GM19025 (cell line): ENCODE results near the gene SAMD4A.
"Not testable (repeated sequence)": the region's sequence is repeated elsewhere in the genome, so short reads cannot be mapped to it uniquely, and the experiment has no call there.

Experiments used
- ATAC-seq: cut with Tn5 transposase; IDR thresholded peaks from one replicate; pipeline ENCODE4 v1.9.1; 2021; ENCODE audit warnings: mild to moderate bottlenecking, low read depth, moderate library complexity; ENCODE audit not compliant: unreplicated experiment

SAMD4A gene

GRCh38 chr14:54789781-54790480 is 223.0 kb downstream of the SAMD4A start:
- no peak for ATAC-seq

DNA sequence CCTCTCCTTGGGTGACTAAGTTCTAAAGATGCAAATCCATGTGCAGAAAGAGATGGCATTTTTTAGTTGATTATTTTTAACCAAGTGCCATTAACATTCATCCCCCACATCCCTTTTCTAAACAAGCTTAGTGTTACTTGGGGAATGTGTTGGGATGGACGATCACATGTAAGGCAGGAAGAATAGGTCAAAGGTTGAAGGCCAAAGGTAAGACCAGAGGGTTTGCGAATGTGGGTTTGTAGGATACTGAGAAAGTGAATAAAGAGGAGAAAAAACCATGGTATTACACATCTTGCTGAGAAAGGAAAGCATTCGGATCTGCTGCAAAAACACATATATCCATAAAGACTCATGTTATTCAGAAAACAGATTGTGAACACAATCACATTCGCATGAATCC is 224.1 kb downstream of the SAMD4A start:
- no peak for ATAC-seq

DNA sequence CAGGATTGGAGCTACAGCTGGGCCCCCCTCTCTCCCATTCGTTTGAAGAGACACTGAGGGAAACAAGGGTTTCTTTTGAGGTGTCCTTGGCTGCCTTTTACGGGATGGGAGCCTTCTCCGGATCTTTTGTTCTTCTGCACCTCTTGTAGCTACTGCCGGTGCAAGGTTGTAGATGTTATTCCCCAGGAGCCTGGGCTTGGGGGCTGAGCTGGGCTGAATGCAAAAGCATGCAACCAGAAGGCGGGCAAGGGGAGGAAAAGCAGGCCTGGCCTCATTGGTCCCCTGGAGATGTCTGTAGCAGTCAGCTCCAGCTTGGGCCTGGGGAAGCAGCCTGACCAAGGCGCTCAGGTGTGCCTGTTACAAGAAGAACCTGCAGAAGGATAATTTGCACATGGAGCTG is 225.4 kb downstream of the SAMD4A start:
- no peak for ATAC-seq

DNA sequence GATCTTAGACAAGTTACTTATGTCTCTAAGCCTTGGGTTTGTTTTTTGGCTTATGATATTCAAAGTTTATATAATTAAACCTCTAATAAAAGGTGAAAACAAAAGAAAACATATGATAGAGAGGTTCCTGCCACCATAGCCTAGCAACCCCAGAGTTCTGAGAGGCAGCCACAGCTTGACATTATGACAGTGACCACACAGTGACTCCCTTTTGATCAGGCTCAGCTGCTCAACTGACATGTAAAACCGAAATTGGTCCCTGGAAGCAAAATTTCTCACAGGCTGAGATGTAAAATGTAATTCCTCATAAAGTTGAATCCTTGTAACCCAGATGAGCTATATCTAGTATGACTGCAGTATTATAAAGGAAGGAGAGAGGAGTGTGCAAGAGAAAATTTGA is 227.2 kb downstream of the SAMD4A start:
- ATAC-seq: no peak

DNA sequence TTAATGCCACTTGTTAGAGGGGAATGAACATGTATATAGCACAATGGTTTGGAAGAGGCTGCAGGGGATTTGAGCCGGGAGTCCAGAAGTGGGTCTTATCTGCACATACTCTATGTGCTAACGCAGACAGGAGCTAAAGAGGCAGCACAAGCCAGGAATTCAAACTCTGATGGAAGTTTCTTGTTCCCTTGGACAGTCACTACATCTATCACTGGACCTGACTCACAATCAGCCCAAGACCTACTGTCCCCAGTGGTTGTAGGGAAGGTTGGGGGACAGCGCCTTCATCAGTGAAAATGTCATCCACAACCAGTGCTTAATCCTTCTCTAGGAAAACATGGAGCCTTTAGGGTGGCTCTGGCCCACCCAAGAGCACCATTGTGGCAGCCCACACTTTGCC is 227.9 kb downstream of the SAMD4A start:
- no peak for ATAC-seq

- no peak for ATAC-seq
These were observed 230.0 kb downstream of the SAMD4A start for GRCh38 chr14:54796961-54797360.

DNA sequence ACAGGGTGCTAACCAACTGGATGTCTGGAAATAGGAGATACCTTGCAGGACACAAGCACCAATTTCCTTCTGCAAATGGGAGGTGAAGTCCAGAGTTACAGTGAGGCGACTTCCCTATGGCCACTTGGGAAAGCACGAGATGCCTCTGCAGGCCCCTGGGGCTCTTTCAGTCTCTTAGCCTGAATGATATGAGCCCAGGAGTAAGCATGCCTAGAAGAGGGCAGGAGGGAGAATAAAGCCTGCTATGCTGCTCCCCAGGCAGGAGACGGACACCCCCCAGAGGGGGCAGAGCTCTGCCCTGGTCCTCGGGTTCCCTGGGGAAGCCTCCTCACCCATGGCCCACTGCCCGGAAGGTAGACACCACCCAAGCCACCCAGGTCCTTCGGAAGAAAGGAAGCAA is 230.6 kb downstream of the SAMD4A start:
- ATAC-seq: no peak

DNA sequence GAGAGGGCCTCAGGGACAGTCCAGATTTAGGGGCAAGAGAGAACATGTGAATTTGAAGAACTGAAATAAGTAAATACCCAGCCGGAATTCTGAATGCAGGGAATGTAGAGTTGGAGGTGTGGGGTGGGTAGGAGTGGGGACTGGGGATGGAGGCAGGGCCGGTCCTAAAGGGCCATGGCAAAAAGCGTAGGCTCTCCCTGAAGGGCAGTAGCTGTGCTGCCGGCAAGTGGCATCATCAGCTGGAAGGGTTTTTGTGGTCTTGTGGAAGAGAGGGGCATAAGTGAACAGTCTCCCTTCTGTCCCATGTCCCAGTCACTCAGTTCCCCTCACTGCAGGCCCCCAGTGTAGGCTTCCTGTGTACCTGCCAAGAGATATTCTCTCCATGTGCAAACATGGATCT is 231.1 kb downstream of the SAMD4A start:
- ATAC-seq: no peak

DNA sequence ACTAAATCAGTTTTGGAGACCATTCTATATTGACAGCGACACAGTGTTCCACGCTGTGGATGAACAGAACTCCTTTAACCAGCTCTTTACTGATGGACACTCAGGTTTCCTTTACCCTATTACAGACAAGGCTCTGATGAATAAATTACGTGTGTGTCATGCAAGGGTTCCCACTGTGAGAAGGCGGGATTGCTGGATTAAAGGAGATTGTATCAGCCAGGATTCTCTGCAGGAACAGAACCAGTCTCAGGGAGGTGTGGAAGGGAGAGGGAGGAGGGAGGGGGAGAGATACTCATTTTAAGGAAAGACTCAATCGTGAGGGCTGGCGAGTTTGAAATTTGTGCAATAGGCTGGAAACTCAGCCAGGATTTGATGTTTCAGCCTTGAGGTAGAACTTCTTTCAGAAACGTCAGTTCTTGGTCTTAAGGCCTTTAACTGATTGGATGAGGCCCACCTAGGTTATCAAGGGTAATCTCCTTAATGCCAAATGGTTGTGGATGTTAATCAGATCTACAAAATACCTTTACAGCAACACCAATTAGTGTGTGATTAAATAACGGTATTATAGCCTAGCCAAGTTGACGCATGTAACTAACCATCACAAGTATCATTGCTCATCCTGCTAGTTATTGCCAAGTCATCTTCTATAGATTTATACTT is 231.7 kb downstream of the SAMD4A start:
- no peak for ATAC-seq

GRCh38 chr14:54801482-54801881 is 234.6 kb downstream of the SAMD4A start:
- ATAC-seq: not testable (repeated sequence)

DNA sequence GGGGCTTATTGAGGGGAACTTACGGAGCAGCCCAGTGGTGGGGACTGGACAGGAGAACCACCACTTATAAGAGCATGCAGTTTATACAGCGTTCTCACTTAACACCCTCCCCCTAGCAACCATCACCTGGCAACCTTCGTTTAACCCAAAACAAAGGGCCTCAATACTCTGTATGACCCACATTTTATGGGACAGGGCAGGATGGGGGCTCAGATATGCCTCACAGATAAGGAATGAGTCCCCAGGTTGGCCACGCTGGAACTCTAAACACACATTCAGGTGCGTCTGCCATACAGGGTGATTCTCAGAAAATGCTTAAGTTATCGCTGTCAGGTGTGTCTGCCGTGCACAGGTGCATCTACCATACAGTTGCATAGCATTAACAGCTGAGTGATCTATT is 236.5 kb downstream of the SAMD4A start:
- ATAC-seq: no peak

DNA sequence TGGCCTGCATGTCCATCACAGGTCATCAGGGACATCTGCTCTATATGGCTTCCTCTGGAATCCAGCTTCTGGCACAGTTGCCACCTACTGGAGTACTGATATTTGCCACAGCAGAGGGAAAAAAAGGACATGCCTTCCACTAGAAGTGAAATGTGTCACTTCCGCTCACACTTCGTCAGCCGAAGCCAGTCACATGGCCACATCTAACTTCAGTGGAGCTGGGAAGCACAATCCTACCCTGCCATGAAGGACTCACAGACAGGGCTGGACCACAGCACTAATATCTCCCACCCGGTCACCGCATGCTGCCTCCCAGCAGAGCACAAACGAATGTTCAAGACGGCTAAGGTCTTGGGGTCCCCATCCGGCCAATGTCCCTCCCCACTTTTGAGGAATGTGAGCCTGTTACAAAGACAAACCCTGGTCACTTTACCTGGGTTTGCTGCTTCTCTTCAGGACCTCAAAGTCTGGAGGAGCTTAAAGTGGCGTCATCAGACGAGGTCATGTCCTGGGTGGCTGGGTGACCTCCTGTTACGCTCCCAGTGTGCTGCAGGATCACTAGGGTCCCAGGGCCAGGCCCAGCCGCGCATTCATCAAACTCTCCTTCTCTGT is 237.1 kb downstream of the SAMD4A start:
- ATAC-seq: no peak

DNA sequence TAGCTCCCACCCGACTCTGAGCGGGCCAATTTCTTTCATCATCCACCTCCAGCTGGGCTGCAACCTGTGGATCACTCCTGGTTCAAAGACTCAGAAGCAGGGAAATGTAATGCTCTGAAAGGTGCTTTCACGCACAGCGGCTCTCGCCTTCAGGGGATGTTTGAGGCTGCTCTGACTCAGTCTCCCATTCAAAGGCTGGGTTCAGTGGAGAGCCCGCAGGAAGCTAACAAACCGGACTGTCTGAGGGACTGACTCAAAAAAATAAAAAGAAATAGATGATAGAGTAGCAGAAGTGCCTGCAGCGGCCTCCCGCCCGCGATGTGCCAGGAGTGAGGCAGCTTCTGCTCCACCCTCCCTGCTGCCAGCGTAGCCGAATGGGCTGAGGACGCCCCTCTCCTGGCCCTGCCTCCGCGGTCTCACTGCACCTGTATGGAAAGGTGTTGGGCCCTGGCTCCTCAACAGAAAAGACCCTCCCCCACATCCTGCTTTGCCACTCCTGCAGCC is 237.7 kb downstream of the SAMD4A start:
- no peak for ATAC-seq

- no peak for ATAC-seq
These were observed 238.1 kb downstream of the SAMD4A start for GRCh38 chr14:54805070-54805444.

DNA sequence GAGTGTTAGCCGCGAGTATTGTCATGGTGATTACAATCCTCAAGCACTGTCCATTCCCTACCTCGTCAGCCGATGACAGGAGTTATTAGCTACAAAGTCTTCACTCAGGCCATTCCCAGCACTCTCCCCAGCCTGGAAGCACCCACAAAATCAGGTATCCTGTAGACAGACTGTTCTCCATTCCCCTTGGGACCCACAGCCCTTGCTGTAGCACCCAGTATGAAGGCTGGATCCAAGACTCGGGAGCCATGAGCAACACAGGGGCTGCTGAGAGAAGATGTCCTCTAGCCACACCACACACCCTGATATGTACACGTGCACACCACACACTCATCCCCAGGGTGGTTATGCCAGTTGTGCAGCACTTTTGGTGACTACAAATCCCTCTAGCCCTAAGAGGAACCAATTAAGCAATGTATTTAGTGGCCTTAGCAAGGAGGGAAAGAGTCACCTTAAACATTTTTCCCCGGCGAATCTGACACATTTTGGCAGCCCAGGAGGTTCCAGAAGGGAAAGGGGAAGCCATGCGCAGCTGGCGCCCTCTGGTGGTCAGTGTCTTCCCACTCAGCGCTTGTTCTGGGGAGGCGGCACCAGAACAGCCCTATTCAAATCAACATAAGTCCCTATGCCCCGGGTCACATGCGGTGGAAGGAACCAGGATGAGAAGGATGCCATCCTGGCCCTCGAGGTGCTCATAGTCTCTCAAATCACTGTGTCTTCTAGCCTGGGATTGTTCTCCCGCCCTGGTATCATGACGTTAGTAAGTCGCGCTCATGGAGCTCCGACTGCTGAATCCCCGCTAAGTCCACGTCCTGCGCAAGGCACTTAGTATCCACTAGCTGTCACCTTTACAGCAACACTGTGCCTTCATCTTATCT is 238.8 kb downstream of the SAMD4A start:
- peak; percentile 63 for ATAC-seq

- no peak for ATAC-seq
These were observed 239.7 kb downstream of the SAMD4A start for GRCh38 chr14:54806616-54807015.

DNA sequence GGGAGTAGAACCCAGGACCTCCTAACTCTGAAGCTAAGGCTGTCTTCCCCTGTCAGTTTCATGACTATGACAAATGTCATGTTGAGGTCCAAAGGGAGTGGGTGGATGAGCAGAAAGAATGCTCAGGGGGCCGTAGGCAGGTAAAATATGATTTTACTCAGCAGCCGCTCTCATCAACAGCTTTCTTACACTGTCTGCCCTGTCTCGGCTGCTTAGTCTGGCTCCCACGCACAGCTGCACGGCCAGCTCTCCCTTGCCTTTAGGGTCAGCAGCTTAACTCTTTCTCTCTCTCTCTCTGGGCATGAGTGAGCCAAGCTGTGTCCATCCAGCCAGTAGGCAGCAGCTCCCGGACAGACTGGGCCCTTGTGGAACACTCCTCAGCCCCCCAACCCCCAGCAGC is 240.5 kb downstream of the SAMD4A start:
- no peak for ATAC-seq

DNA sequence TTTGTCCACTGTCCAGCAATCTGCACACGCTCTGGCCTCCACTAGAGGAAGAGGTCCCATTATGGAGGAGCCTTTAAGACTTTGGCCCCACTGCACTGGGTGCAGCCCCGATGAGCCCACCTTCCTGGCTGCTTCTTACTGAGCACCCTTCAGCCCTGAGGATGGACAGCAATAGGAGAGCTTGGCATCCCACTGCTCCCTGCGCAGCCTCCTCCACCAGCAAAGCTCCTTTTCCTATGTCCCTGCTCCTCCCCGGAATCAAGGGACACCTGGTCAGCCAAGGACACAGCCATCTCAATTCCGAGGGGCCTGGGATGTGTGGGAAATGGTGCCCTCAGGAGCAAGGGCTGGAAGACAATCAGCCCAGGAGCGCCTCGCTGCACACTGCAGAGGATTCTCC is 241.0 kb downstream of the SAMD4A start:
- no peak for ATAC-seq

DNA sequence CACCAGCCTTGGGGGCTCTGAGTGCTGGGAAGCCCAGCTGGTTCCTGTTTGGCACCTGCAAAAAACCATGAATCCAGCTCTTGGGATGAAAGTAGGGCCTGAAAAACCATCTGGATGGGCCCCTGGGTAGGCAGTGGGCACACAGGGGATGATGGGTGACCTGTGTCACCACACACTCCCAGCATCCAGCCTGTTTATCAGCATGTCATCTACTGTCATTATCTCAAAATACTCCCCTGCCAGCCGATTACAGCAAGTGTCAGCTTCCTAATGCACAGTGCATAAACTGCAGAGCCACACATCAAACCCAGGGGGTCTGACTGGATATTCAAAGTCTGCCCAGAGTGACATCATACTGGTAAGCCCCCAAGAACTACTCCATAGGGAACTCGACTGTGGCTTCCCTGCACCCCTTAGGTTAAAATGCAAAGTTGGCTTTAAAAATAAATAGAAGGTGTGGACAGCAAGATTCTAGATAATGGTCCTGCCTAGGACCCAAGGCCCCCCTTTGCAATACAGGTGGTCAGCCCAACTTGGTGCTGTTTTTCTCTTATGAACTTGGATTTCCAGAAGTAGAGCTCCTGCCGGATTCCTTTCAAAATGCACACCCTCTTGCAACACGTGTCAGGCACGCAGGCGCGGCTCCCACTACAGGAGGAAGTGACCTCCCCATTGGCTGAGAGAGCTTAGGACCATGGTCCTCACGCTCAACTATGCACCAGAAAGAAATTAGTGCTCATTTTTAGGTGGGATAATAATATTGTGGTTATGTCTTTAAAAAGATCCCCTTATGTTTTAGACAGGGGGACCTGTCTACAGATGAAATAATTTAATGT is 241.6 kb downstream of the SAMD4A start:
- ATAC-seq: no peak

- ATAC-seq: no peak
These were observed 242.8 kb downstream of the SAMD4A start for GRCh38 chr14:54809767-54810166.
